Activated naive CD8-positive, alpha-beta T cell treated with anti-CD3 and anti-CD28 coated beads, Interleukin-2, amount 50 U/mL, for 16 hours (primary cell): ENCODE data around the gene CLK3.

Experiments
- DNase-seq: peaks from one replicate; pipeline ENCODE4 v3.0.0-alpha.2; 2020; ENCODE audit warnings: low read depth, low spot score

The CLK3 gene

GRCh38 chr15:74603026-74603788, 12.4 kb upstream of the CLK3 start:
- DNase-seq, result no peak

DNA sequence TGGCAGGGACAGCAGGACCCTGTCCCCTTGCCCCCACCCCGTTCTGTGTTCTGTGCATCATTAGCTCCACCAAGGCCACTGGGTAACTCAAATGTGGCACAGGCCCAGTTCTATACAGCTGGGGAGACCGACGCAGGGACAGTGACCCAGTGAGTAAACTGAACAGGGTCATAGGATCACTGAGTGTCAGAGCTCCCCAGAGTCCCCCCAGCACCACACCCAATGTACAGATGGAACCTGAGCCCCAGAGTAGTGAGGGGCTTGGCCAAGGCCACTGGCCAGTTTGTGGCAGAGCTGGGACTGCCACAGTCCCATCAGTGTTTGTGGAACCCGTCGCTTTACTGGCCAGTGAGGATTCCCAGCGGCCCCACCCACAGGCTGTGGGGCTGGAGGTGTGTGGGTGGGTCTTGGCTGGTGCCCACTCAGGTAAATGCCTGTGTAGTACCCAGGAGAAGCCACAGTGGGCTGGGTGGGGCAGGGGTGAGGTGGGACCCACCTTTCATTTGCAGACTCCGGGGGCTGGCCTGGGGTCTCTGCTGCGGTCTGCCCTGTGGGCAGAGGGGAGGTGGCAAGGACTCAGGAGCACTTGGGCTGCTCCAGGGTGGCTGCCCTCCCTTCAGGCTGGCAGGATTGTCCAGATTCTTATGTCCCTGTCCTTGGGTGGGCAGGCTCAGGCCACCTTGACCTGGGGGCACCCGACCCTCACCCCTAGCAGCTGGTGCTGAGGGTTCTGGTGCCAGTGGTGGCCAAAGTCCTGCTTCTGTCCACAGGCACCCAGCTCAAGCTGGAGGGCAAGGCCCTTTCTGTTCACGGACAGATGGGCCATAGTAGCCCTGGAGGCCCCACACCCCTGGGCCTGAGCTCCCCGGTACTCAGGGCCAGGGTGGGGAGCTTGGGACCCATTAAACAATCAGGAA, 11.6 kb upstream of the CLK3 start:
- no peak for DNase-seq

- no peak for DNase-seq
Measured at GRCh38 chr15:74604983-74605794, 10.4 kb upstream of the CLK3 start.

- DNase-seq, result no peak
Measured at GRCh38 chr15:74605795-74606150, 9.9 kb upstream of the CLK3 start.

GRCh38 chr15:74608786-74609185, 6.8 kb upstream of the CLK3 start:
- no peak for DNase-seq

DNA sequence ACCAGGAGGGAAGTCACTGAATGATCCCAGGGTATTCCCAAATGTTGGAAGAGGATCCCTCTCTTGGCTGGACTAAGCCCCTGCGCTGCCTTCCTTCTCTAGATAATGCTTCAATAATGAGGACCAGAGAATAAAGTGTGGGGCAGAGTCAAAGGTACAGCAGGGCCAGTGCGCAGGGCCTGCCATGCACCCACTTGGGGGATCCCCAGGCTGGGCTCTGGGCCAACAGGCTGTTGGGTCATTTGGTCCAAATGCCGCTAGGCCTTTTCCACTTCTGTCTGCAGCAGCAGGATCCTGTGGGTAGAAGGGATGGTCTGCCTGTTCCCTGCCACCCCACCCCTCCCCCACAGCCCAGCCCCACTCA, 5.7 kb upstream of the CLK3 start:
- no peak for DNase-seq

- DNase-seq, result no peak
Measured at GRCh38 chr15:74610302-74610951, 5.2 kb upstream of the CLK3 start.

DNA sequence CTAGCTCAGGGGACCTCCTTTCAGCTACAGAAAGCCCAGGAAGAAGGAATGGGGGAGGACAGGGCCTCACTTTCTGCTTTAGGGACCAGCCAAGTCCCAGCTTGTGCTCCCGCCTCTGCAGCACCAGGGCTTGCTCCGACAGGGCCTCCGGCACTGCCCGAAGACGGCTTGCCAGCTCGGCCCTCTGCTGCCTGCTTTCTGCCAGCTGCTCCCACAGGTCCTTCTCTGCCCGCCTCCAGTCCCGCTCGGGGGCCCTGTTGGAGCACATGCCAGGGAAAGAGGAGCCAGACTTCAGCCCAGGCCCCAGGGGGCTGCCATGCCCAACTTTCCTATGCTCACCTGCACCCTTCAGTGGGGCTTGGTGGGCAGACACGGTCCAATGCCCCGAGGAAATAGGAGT, 4.3 kb upstream of the CLK3 start:
- DNase-seq, result no peak

- DNase-seq, result no peak
Measured at GRCh38 chr15:74611834-74612233, 3.8 kb upstream of the CLK3 start.

DNA sequence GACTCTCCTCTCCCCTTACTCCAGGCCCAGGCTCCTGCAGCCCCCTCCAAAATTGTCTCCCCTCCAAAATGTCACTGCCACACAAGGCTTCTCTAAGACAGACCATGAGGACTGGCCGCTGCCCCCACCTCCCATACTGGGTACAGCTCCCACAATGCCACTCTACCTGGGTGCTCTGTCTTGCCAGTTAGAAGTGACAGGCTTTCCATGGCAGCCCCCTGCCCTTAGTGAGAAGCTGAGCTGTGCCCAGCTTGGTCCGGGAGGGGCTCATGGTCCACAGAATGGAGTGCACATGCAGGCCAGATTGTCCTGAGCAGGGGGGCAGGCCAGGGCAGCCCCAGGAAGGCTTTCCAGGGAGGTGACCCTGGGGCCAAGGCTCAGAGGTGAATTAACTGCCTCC, 3.0 kb upstream of the CLK3 start:
- DNase-seq, result no peak

DNA sequence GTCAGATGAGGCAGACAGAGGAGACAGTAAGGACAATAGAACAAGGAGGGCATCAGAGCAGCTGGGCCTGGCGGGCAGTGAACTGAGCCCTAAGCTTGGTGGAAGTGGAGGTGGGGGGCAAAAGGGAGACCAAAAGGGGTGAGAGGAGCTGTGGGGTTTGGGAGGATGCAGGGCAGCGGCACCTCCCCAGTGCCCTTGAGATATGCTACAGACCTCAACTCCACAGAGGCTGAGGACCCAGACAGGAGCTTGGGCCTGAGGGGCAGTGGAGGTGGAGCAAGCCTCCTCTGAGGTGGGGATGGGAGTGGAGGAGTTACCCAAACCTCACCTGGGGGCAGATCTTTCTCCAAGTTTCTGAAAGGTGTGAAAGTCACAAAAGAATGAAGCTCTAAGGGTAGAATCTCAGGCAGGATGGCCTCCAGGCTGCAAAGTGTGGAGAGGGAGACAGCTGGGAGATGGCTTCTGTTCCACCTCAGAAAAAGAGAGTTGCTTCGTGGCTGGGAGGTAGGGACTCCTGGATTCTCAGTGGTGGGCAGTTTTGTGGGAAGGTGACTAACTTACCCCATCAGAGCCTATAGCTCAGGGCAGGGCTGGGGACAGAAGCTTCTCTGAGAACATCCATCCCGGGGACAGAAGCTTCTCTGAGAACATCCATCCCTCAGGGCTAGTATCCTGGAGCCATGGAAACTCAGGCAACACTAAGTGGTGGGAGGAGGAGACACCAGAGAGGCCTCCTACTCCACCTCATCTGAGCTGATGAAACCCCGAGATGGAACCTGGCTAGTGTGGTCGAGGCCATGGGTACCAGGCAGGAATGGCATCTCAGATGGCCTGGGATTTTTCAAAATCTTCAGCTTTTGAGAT, 2.3 kb upstream of the CLK3 start:
- DNase-seq, result no peak

DNA sequence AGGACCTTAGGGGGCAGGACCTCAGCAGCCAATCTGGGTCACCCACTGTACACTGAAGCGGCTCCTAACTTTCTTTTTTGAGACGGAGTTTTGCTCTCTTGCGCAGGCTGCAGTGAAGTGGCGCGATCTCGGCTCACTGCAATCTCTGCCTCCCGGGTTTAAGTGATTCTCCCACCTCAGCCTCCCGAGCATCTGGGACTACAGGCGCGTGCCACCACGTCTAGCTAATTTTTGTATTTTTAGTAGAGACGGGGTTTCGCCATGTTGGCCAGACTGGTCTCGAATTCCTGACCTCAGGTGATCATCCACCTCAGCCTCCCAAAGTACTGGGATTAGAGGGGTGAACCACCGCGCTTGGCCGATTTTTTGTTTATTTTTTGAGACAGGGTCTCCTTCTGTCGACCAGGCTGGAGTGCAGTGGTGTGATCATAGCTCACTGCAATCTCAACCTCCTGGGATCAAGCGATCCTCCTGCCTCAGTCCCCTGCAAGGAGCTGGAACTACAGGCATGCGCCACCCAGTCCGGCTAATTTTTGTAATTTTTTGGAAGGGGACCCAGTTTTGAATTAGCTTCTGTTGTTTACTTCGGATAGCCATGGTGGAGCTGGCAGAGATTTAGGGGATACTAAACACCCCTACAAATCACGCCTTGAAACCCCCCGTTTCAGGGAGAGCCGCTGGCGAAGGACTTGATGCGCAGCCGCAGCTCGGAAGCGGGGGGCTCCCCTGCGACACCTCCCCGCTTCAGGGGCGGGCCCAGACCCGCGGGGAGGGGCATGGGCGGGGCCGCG, 1.5 kb upstream of the CLK3 start:
- DNase-seq, result no peak

- DNase-seq, result peak; percentile 72
Measured at GRCh38 chr15:74614744-74615507, 710 bp upstream of the CLK3 start.

- peak; percentile 25 for DNase-seq
Measured at GRCh38 chr15:74616366-74616939, 817 bp downstream of the CLK3 start.

DNA sequence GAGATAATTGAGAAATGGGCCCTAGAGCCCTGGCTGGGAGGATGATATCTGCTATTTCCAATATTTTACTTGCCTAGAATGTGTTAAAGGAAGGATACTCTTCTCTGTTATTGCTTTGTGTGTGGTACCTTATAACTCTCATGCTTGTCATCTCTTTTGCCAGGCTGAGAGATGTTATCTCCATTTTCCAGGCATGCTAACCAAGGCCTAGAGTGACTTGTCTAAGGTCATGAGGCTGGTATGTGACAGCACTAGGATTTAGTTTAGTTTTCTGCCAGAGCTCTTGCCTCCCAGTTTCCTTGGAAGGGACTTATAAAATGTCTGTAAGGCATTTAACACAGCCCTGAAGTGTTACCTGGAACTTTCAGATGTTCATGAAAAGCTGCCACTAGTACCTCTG, 1.4 kb downstream of the CLK3 start:
- no peak for DNase-seq

DNA sequence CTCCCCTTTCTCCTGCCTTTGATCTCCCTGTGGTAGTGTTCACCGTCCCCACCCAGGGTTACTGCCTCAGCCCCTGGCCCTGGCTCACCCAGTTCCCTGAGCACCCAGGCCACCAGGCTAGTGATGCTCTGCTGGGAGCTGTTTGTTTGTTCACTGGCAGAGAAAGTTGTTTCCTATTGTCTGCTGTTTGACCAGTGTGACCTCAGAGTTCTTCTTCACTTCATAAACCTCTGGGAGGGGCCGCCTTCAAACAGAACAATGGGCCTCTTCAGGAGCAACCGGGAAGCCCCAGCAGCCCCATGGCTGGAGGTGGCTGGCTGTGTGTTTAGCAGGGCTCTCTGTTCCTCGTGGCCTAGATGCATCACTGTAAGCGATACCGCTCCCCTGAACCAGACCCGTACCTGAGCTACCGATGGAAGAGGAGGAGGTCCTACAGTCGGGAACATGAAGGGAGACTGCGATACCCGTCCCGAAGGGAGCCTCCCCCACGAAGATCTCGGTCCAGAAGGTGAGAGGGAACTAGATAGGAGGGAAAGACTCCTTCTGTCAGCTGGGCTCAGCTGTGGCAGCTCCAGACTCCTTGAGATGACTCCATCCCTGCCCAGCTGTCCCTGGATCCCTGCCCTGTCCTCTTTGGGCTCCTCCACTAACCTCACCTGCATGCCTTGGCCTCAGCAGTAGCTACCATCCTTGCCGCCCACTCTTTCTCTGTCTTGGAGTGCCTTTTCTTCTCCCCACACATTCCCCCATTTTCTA, 3.4 kb downstream of the CLK3 start:
- no peak for DNase-seq

DNA sequence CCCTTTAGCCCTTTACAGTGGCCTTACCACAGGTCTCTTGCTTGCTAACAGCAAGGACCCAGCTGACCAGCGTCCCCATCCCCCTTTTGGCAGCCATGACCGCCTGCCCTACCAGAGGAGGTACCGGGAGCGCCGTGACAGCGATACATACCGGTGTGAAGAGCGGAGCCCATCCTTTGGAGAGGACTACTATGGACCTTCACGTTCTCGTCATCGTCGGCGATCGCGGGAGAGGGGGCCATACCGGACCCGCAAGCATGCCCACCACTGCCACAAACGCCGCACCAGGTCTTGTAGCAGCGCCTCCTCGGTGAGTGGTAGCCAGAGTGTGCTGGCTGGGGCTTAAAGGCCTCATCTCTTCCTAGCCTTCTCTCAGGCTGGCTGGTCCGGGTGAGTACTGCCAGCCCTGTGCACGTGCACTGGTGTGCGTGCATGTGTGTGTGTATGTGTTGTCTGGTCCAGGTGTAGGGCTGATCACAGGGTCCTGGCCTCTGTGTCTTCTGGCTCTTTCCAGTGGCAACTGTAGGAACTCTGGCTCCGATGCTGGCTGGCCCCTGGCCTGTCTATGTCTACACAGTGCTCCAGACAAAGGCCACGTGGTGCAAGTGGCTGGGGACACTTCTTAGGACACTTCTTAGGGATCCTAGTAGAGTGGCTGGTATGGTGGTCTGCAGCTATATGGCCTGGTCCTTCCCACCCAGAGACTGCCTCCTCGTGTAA, 4.4 kb downstream of the CLK3 start:
- DNase-seq, result no peak
